ENCODE data around the gene SUMO3. TPM values are rescaled to one million over a fixed set of nuclear protein-coding genes. Genes with fewer than 3 reads are reported as not detected.

SUMO3 gene
- polyA plus RNA-seq, 1 experiment = 82.6 TPM

GRCh38 chr21:44758141-44758561 is 59.7 kb downstream of the SUMO3 start:
- TF ChIP-seq CTCF (IDR thresholded peaks at IDR 0.05; ENCODE audit: insufficient read depth, low read depth, low read length) = no peak
- Histone ChIP-seq H3K36me3 (ENCODE audit: control insufficient read depth, insufficient read depth, low read length) (no peaks in the 10 kb centered on the region), H3K27me3 (ENCODE audit: control insufficient read depth, insufficient read depth, low read length) (peaks cover 1% of the 10 kb centered on the region), H3K4me3 (ENCODE audit: low read depth, low read length) (no peak overlapping the region)
- ChIA-PET POLR2A (no interaction called here), CTCF (no interaction called here)
- DNase-seq (ENCODE audit: low read depth) = no peak

- ChIA-PET POLR2A (no interaction called here), CTCF (no interaction called here)
- no peaks in the 10 kb centered on the region for H3K36me3 ChIP-seq (ENCODE audit: control insufficient read depth, insufficient read depth, low read length)
- H3K27me3 ChIP-seq (ENCODE audit: control insufficient read depth, insufficient read depth, low read length) = peaks cover 1% of the 10 kb centered on the region
- DNase-seq (ENCODE audit: low read depth) = no peak
- no peak for TF ChIP-seq CTCF (IDR thresholded peaks at IDR 0.05; ENCODE audit: insufficient read depth, low read depth, low read length)
- no peak overlapping the region for H3K4me3 ChIP-seq (ENCODE audit: low read depth, low read length)
Observed at GRCh38 chr21:44757731-44758130, 60.1 kb downstream of the SUMO3 start.

- H3K27me3 ChIP-seq (ENCODE audit: control insufficient read depth, insufficient read depth, low read length) = peaks cover 1% of the 10 kb centered on the region
- TF ChIP-seq CTCF (IDR thresholded peaks at IDR 0.05; ENCODE audit: insufficient read depth, low read depth, low read length) = no peak
- POLR2A ChIA-PET = no interaction called here
- no peaks in the 10 kb centered on the region for H3K36me3 ChIP-seq (ENCODE audit: control insufficient read depth, insufficient read depth, low read length)
- H3K4me3 ChIP-seq (ENCODE audit: low read depth, low read length) = no peak overlapping the region
- no peak for DNase-seq (ENCODE audit: low read depth)
- CTCF ChIA-PET = interaction anchor here (1.7 to 3.1 kb wide), 2 partner anchors 35 to 37 kb away, joined by 4 to 19 read pairs; no protein-coding TSS in a partner anchor
Observed at GRCh38 chr21:44756423-44757185, 61.3 kb downstream of the SUMO3 start.

Other genes starting within 250 kb of the SUMO3 start
- gene KRTAP10-4, start 244.3 kb downstream of the SUMO3 start, polyA plus RNA-seq (2011; rRNA removed) = not detected in 2 replicates
- gene KRTAP10-5, start 237.5 kb downstream of the SUMO3 start, polyA plus RNA-seq (2011; rRNA removed) = not detected in 2 replicates
- not detected in 2 replicates for gene KRTAP10-6, start 225.6 kb downstream of the SUMO3 start, polyA plus RNA-seq (2011; rRNA removed)
- gene KRTAP10-7, start 217.5 kb downstream of the SUMO3 start, polyA plus RNA-seq (2011; rRNA removed) = not detected in 2 replicates
- gene KRTAP10-8, start 206.0 kb downstream of the SUMO3 start, polyA plus RNA-seq (2011; rRNA removed) = not detected in 2 replicates
- gene KRTAP10-9, start 191.0 kb downstream of the SUMO3 start, polyA plus RNA-seq (2011; rRNA removed) = not detected in 2 replicates
- not detected in 2 replicates for gene KRTAP10-10, start 180.7 kb downstream of the SUMO3 start, polyA plus RNA-seq (2011; rRNA removed)
- not detected in 2 replicates for gene KRTAP10-11, start 171.6 kb downstream of the SUMO3 start, polyA plus RNA-seq (2011; rRNA removed)
- gene KRTAP12-4, start 163.4 kb downstream of the SUMO3 start, polyA plus RNA-seq (2011; rRNA removed) = not detected in 2 replicates
- not detected in 2 replicates for gene KRTAP12-3, start 160.1 kb downstream of the SUMO3 start, polyA plus RNA-seq (2011; rRNA removed)
- not detected in 2 replicates for gene KRTAP12-2, start 151.1 kb downstream of the SUMO3 start, polyA plus RNA-seq (2011; rRNA removed)
- gene KRTAP12-1, start 135.9 kb downstream of the SUMO3 start, polyA plus RNA-seq (2011; rRNA removed) = not detected in 2 replicates
- not detected in 2 replicates for gene KRTAP10-12, start 120.9 kb downstream of the SUMO3 start, polyA plus RNA-seq (2011; rRNA removed)
- not detected in 2 replicates for gene TSPEAR, start 106.5 kb downstream of the SUMO3 start, polyA plus RNA-seq (2011; rRNA removed)
- gene UBE2G2, start 16.2 kb downstream of the SUMO3 start, polyA plus RNA-seq (2011; rRNA removed) = 67.6 and 93.2 TPM in 2 replicates
- gene PTTG1IP, start 55.6 kb upstream of the SUMO3 start, polyA plus RNA-seq (2011; rRNA removed) = 234 and 249 TPM in 2 replicates
- not detected in 2 replicates for gene ITGB2, start 102.8 kb upstream of the SUMO3 start, polyA plus RNA-seq (2011; rRNA removed)
- gene SLX9, start 122.0 kb upstream of the SUMO3 start, polyA plus RNA-seq (2011; rRNA removed) = 12.1 and 12.4 TPM in 2 replicates